HCT116 (cell line): ENCODE data around the gene SPRED1. TPM values are rescaled to one million over a fixed set of nuclear protein-coding genes. Genes with fewer than 3 reads are reported as not detected.

Experiments
- ATAC-seq: fragments of 200-7000 bp; cut with Tn5 transposase; 2 replicates; pipeline ENCODE4 v1.9.1; 2020; ENCODE audit warnings: mild to moderate bottlenecking, moderate library complexity
- BruUV-seq: library from RNA; stranded (reverse); fragments of 400-500 nt; replicated peaks from 2 replicates; lab custom pipeline; 2021; lab: Mats Ljungman, UMichigan
- CTCF ChIA-PET: fragments of 300-600 bp; sonication (Branson Sonifier 250); formaldehyde crosslinking; loops from one replicate; lab custom pipeline; 2021; ENCODE audit warnings: antibody characterized with exemption; lab: Charles Lee
- POLR2A ChIA-PET: fragments of 300-600, 350-600 bp; sonication (Branson Sonifier 250); formaldehyde crosslinking; loops from one replicate; lab custom pipeline; 2021; ENCODE audit warnings: antibody characterized with exemption; lab: Charles Lee
- RAD21 ChIA-PET, 2 experiments: fragments of 300-600 bp; sonication (Branson Sonifier 250); formaldehyde crosslinking; loops; one replicate each; lab custom pipeline; 2023; ENCODE audit warnings: low total read pairs in 2 of 2; ENCODE audit not compliant: uncharacterized antibody in 2 of 2, unreplicated experiment in 2 of 2, low non-redundant PET in 1 of 2; lab: Charles Lee
- DNase-seq: peaks from one replicate; pipeline ENCODE4 v3.0.0-alpha.2; 2010; ENCODE audit warnings: low read depth, low spot score
- H2AFZ ChIP-seq: fragments of 200-600 bp; shearing (Covaris generic), sonication (generic); 2 replicates; pipeline ENCODE4 v1.6.1; 2017; ENCODE audit warnings: low read depth, mixed run types, mixed read lengths, antibody characterized with exemption, low read length; ENCODE audit not compliant: poor library complexity, severe bottlenecking
- H3K27ac ChIP-seq: 2 replicates; pipeline ENCODE4 v1.5.1; 2012; ENCODE audit warnings: low read depth, low read length
- H3K27me3 ChIP-seq: fragments of 200-600 bp; sonication (generic); 2 replicates; pipeline ENCODE4 v1.6.1; 2016; ENCODE audit warnings: mixed run types, low read length, mixed read lengths; ENCODE audit not compliant: insufficient read depth
- H3K36me3 ChIP-seq, 2 experiments: fragments of 200-500 bp in 1 of 2; fragments of 200-600 bp in 1 of 2; sonication (Bioruptor generic) in 1 of 2; sonication (generic) in 1 of 2; 2 replicates each; pipeline versions ENCODE4 v1.5.1 to v1.6.1; 2014 to 2016; ENCODE audit warnings: low read length in 2 of 2, inconsistent platforms in 1 of 2, mixed read lengths in 1 of 2, mixed run types in 1 of 2; ENCODE audit not compliant: insufficient read depth in 2 of 2, control insufficient read depth in 1 of 2
- H3K4me1 ChIP-seq, 2 experiments: fragments of 200-600 bp in 1 of 2; sonication (generic) in 1 of 2; 2 replicates each; pipeline versions ENCODE4 v1.5.1 to v1.6.1; 2012 to 2017; ENCODE audit warnings: low read length in 2 of 2, inconsistent platforms in 1 of 2, mild to moderate bottlenecking in 1 of 2, mixed read lengths in 1 of 2, mixed run types in 1 of 2, moderate library complexity in 1 of 2; ENCODE audit not compliant: insufficient read depth in 2 of 2, control insufficient read depth in 1 of 2
- H3K4me2 ChIP-seq: fragments of 200-600 bp; sonication (generic); 2 replicates; pipeline ENCODE4 v1.6.1; 2017; ENCODE audit warnings: mixed run types, low read length, mixed read lengths
- H3K4me3 ChIP-seq, 2 experiments: fragments of 200-600 bp in 1 of 2; sonication (generic) in 1 of 2; replicated peaks in 1 of 2; 2 replicates each; pipeline ENCODE4 v1.5.1; 2011 to 2016; ENCODE audit warnings: low read length in 2 of 2, control low read depth in 1 of 2, low read depth in 1 of 2, mild to moderate bottlenecking in 1 of 2, mixed read lengths in 1 of 2, mixed run types in 1 of 2
- H3K79me2 ChIP-seq: fragments of 200-600 bp; sonication (generic); 2 replicates; pipeline ENCODE4 v1.6.1; 2017; ENCODE audit warnings: mild to moderate bottlenecking, mixed run types, low read length, moderate library complexity, mixed read lengths; ENCODE audit not compliant: insufficient read depth
- H3K9ac ChIP-seq: fragments of 200-600 bp; sonication (generic); 2 replicates; pipeline ENCODE4 v1.6.1; 2016; ENCODE audit warnings: low read length, mixed read lengths
- H3K9me2 ChIP-seq: fragments of 200-600 bp; sonication (generic), shearing (Covaris generic); 2 replicates; pipeline ENCODE4 v1.6.1; 2017; ENCODE audit warnings: mixed run types, mild to moderate bottlenecking, moderate library complexity; ENCODE audit not compliant: insufficient read depth
- H3K9me3 ChIP-seq, 2 experiments: fragments of 200-500 bp in 1 of 2; fragments of 200-600 bp in 1 of 2; sonication (Bioruptor generic) in 1 of 2; sonication (generic) in 1 of 2; 2 replicates each; pipeline ENCODE4 v1.6.1; 2014 to 2017; ENCODE audit warnings: low read length in 2 of 2, mixed read lengths in 2 of 2, inconsistent platforms in 1 of 2, low read depth in 1 of 2, mild to moderate bottlenecking in 1 of 2, mixed run types in 1 of 2, moderate library complexity in 1 of 2; ENCODE audit not compliant: control insufficient read depth in 1 of 2, insufficient read depth in 1 of 2
- H4K20me1 ChIP-seq: fragments of 200-600 bp; sonication (generic), shearing (Covaris generic); 2 replicates; pipeline ENCODE4 v1.6.1; 2017; ENCODE audit warnings: mixed run types, mild to moderate bottlenecking, moderate library complexity; ENCODE audit not compliant: insufficient read depth
- ATF3 ChIP-seq: IDR thresholded peaks from 2 replicates; pipeline ENCODE4 v1.6.1; 2012
- CBX3 ChIP-seq: IDR thresholded peaks from 2 replicates; pipeline ENCODE4 v1.6.1; 2012; ENCODE audit warnings: low read depth
- ELF1 ChIP-seq: IDR thresholded peaks from 2 replicates; pipeline ENCODE4 v1.6.1; 2012; ENCODE audit warnings: low read depth, borderline replicate concordance
- EZH2 ChIP-seq: fragments of 200-600 bp; sonication (generic); IDR thresholded peaks from 2 replicates; pipeline ENCODE4 v1.6.1; 2017; ENCODE audit warnings: antibody characterized with exemption, mixed run types
- FOSL1 ChIP-seq: IDR thresholded peaks from 2 replicates; pipeline ENCODE4 v1.6.1; 2012; ENCODE audit warnings: low read depth
- JUND ChIP-seq: IDR thresholded peaks from 2 replicates; pipeline ENCODE4 v1.6.1; 2012
- MAX ChIP-seq: IDR thresholded peaks from 2 replicates; pipeline ENCODE4 v1.6.1; 2012
- POLR2A ChIP-seq: IDR thresholded peaks from 2 replicates; pipeline ENCODE4 v1.7.0; 2011; ENCODE audit warnings: borderline replicate concordance; ENCODE audit not compliant: insufficient read depth, insufficient read length; ENCODE audit errors: extremely low read depth
- RAD21 ChIP-seq: IDR thresholded peaks from 2 replicates; pipeline ENCODE4 v1.6.1; 2012; ENCODE audit warnings: low read depth, mild to moderate bottlenecking
- SIN3A ChIP-seq: IDR thresholded peaks from 2 replicates; pipeline ENCODE4 v1.6.1; 2012; ENCODE audit warnings: low read depth
- SP1 ChIP-seq: IDR thresholded peaks from 2 replicates; pipeline ENCODE4 v1.6.1; 2012; ENCODE audit warnings: low read depth
- SRF ChIP-seq: IDR thresholded peaks from 2 replicates; pipeline ENCODE4 v1.6.1; 2012; ENCODE audit warnings: low read depth
- YY1 ChIP-seq: IDR thresholded peaks from 2 replicates; pipeline ENCODE4 v1.6.1; 2011; ENCODE audit warnings: low read length, low read depth, moderate library complexity, mild to moderate bottlenecking; ENCODE audit not compliant: insufficient replicate concordance; ENCODE audit errors: extremely low read depth
- ZNF274 ChIP-seq: fragments of 200-500 bp; sonication (Bioruptor generic); IDR thresholded peaks from 2 replicates; pipeline ENCODE4 v1.6.1; 2014; ENCODE audit warnings: mild to moderate bottlenecking, low read depth, low read length, inconsistent platforms
- intact Hi-C: fragments of 100-400 bp; cut with micrococcal nuclease; formaldehyde crosslinking; loops from 2 replicates; pipeline ENCODE4 v1.10.0; 2022
- total RNA-seq: library from RNA; stranded (reverse); gene quantifications from one replicate; pipeline ENCODE4 v1.2.1, GENCODE V29; 2021; ENCODE audit not compliant: unreplicated experiment
- TF ChIP-seq, protein P1 (sequence below): IDR thresholded peaks from 2 replicates; pipeline ENCODE4 v1.6.1; 2012; ENCODE audit warnings: low read depth
- TF ChIP-seq, protein P2 (sequence below), 3 experiments: fragments of 200-600 bp in 1 of 3; sonication (generic) in 1 of 3; IDR thresholded peaks in 2 of 3; conservative IDR thresholded peaks in 1 of 3; 2 replicates each; pipeline ENCODE4 v1.5.1; 2012 to 2017; ENCODE audit warnings: low read depth in 2 of 3, low read length in 2 of 3, antibody characterized with exemption in 1 of 3, borderline replicate concordance in 1 of 3, control low read depth in 1 of 3, mild to moderate bottlenecking in 1 of 3, mixed read lengths in 1 of 3, mixed run types in 1 of 3, moderate library complexity in 1 of 3; ENCODE audit not compliant: insufficient read depth in 1 of 3

Gene SPRED1
- total RNA-seq, 1 experiment from 2014 or later, result 24.7 TPM

GRCh38 chr15:38401701-38402100 is 149.1 kb downstream of the SPRED1 start:
- Histone ChIP-seq H3K9me2 (no peaks in the 10 kb centered on the region), H3K9me3 (no peaks in the 10 kb centered on the region), H3K36me3 (no peaks in the 10 kb centered on the region), H3K4me1 (peaks cover 0 to 6% of the 10 kb centered on the region in 2 experiments; a peak in 2 of 4 replicates), H2AFZ (no peak overlapping the region), H3K79me2 (no peaks in the 10 kb centered on the region), H3K9ac (no peak overlapping the region), H3K4me2 (no peak overlapping the region), H4K20me1 (no peaks in the 10 kb centered on the region), H3K27ac (no peak overlapping the region), H3K4me3 (no peak overlapping the region), H3K27me3 (no peaks in the 10 kb centered on the region; the same call in 1 of the 2 replicates)
- ChIA-PET POLR2A (no interaction called here), CTCF (no interaction called here), RAD21 (no interaction called here)
- DNase-seq (no peak), ATAC-seq (no peak)
- TF ChIP-seq CBX3 (no peak), POLR2A (no peak), YY1 (no peak), SP1 (no peak), SIN3A (no peak), RAD21 (no peak), MAX (no peak), ELF1 (no peak), JUND (no peak), FOSL1 (no peak), ZNF274 (no peak), SRF (no peak), EZH2 (no peak), ATF3 (no peak)
- TF ChIP-seq, protein P1, sequence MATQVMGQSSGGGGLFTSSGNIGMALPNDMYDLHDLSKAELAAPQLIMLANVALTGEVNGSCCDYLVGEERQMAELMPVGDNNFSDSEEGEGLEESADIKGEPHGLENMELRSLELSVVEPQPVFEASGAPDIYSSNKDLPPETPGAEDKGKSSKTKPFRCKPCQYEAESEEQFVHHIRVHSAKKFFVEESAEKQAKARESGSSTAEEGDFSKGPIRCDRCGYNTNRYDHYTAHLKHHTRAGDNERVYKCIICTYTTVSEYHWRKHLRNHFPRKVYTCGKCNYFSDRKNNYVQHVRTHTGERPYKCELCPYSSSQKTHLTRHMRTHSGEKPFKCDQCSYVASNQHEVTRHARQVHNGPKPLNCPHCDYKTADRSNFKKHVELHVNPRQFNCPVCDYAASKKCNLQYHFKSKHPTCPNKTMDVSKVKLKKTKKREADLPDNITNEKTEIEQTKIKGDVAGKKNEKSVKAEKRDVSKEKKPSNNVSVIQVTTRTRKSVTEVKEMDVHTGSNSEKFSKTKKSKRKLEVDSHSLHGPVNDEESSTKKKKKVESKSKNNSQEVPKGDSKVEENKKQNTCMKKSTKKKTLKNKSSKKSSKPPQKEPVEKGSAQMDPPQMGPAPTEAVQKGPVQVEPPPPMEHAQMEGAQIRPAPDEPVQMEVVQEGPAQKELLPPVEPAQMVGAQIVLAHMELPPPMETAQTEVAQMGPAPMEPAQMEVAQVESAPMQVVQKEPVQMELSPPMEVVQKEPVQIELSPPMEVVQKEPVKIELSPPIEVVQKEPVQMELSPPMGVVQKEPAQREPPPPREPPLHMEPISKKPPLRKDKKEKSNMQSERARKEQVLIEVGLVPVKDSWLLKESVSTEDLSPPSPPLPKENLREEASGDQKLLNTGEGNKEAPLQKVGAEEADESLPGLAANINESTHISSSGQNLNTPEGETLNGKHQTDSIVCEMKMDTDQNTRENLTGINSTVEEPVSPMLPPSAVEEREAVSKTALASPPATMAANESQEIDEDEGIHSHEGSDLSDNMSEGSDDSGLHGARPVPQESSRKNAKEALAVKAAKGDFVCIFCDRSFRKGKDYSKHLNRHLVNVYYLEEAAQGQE, result no peak
- TF ChIP-seq, protein P2, sequence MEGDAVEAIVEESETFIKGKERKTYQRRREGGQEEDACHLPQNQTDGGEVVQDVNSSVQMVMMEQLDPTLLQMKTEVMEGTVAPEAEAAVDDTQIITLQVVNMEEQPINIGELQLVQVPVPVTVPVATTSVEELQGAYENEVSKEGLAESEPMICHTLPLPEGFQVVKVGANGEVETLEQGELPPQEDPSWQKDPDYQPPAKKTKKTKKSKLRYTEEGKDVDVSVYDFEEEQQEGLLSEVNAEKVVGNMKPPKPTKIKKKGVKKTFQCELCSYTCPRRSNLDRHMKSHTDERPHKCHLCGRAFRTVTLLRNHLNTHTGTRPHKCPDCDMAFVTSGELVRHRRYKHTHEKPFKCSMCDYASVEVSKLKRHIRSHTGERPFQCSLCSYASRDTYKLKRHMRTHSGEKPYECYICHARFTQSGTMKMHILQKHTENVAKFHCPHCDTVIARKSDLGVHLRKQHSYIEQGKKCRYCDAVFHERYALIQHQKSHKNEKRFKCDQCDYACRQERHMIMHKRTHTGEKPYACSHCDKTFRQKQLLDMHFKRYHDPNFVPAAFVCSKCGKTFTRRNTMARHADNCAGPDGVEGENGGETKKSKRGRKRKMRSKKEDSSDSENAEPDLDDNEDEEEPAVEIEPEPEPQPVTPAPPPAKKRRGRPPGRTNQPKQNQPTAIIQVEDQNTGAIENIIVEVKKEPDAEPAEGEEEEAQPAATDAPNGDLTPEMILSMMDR (IDR thresholded peaks at IDR 0.05 in 2 of 3, conservative IDR thresholded peaks at IDR 0.05 in 1 of 3; ENCODE audit: borderline replicate concordance in 1 of 3, insufficient read depth in 1 of 3, low read depth in 2 of 3, low read length in 2 of 3), result no peak
- intact Hi-C loops, result no loop called here
- no TSS peak for BruUV-seq
